ENCODE data around the gene TLCD3A. TPM values are rescaled to one million over a fixed set of nuclear protein-coding genes. Genes with fewer than 3 reads are reported as not detected.

Gene TLCD3A
- total and polyA plus RNA-seq, 2 of the 4 experiments (the other 2 are of a cell fraction), result 15.2 to 35.0 TPM

DNA sequence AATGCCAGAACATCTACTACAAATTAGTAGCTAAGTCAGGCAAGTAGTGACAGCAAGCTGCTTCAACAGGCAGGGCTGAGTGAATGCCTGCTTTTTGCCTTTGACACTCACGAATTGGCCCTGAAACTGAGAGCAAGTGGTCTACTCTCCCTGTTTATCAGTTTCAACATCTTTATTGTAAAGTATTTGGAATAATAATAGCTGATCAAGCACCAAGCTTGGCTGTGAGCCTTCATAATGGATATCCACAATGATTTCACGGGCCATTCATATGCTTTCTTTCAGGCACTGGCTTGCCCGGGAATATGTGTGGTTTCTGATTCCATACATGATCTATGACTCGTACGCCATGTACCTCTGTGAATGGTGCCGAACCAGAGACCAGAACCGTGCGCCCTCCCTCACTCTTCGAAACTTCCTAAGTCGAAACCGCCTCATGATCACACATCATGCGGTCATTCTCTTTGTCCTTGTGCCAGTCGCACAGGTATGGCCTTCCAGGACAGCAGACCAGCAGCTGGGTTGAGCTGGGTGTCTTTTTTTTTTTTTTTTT lies 5.2 kb downstream of the TLCD3A start:
- ATAC-seq (ENCODE audit: low read depth) (no peak), DNase-seq (no peak)
- Histone ChIP-seq H3K18ac (ENCODE audit: low read depth, low read length) (no peak overlapping the region), H3K4me1 (ENCODE audit: control insufficient read depth, insufficient read depth, low read length) (peaks cover 3% of the 10 kb centered on the region), H4K5ac (ENCODE audit: low read depth, low read length) (no peak overlapping the region), H2BK120ac (ENCODE audit: low read depth, low read length) (no peak overlapping the region), H3K9ac (ENCODE audit: low read depth, low read length) (no peak overlapping the region), H4K91ac (ENCODE audit: insufficient read depth, low read depth, low read length) (no peak overlapping the region), H3K9me3 (ENCODE audit: control insufficient read depth, insufficient read depth, low read length) (no peaks in the 10 kb centered on the region), H4K8ac (ENCODE audit: low read depth in 2 of 2, low read length in 2 of 2) (no peak overlapping the region), H3K27me3 (ENCODE audit: control insufficient read depth, insufficient read depth, low read length) (no peaks in the 10 kb centered on the region), H3K56ac (ENCODE audit: extremely low read depth, insufficient read depth, low read length) (no peak overlapping the region), H4K20me1 (ENCODE audit: insufficient read depth, low read length) (peaks cover 16% of the 10 kb centered on the region), H2BK20ac (ENCODE audit: low read depth, low read length) (no peak overlapping the region), H3K79me1 (ENCODE audit: low read depth in 1 of 2, low read length in 2 of 2) (peaks cover 37 to 77% of the 10 kb centered on the region in 2 experiments), H3K27ac (ENCODE audit: insufficient read depth, low read length) (no peak overlapping the region), H2BK5ac (ENCODE audit: low read depth, low read length, poor library complexity, severe bottlenecking) (no peak overlapping the region), H2AK5ac (ENCODE audit: low read depth, low read length) (no peak overlapping the region), H3K4me2 (ENCODE audit: low read depth, low read length) (no peak overlapping the region), H3K4ac (ENCODE audit: low read depth, low read length) (no peak overlapping the region), H2BK15ac (ENCODE audit: low read depth, low read length) (no peak overlapping the region), H3K23ac (ENCODE audit: low read depth, low read length) (no peak overlapping the region), H2AFZ (replicated peaks; ENCODE audit: low read length, poor library complexity) (no peak overlapping the region), H3K36me3 (ENCODE audit: control insufficient read depth, insufficient read depth, low read length) (peaks cover 35% of the 10 kb centered on the region), H3K14ac (replicated peaks; ENCODE audit: low read depth, low read length) (no peak overlapping the region), H2AK9ac (replicated peaks; ENCODE audit: low read depth, low read length, poor library complexity) (no peak overlapping the region), H3K9me1 (ENCODE audit: insufficient read depth, low read length) (peaks cover 8% of the 10 kb centered on the region; the same call in 1 of the 2 replicates), H3K4me3 (ENCODE audit: insufficient read depth, low read depth, low read length) (no peak overlapping the region)
- intact Hi-C loops (cut with micrococcal nuclease) (no loop called here), in situ Hi-C loops (cut with MboI; ENCODE audit: low sequenced_read_pairs) (no loop called here), dilution Hi-C loops (cut with HindIII; ENCODE audit: low sequenced_read_pairs, unreplicated experiment) (no loop called here)
- WGBS, 2 experiments (ENCODE audit: extremely low coverage in 2 of 2, insufficient read length in 1 of 2), result 90% methylated on average over 6 of the region's 13 CpGs; no CpG with 5 or more reads in 1 of the 2 experiments
- TF ChIP-seq RFX5 (IDR thresholded peaks at IDR 0.05; ENCODE audit: low read depth, low read length) (no peak), NFE2L2 (IDR thresholded peaks at IDR 0.05; ENCODE audit: low read depth, low read length) (no peak), CHD1 (IDR thresholded peaks at IDR 0.05; ENCODE audit: low read depth, low read length) (no peak), RAD21 (IDR thresholded peaks at IDR 0.05; ENCODE audit: low read length) (no peak), RCOR1 (IDR thresholded peaks at IDR 0.05; ENCODE audit: insufficient replicate concordance, low read length) (no peak), CEBPB (IDR thresholded peaks at IDR 0.05; ENCODE audit: low read depth, low read length) (no peak)
- CTCF ChIA-PET, result no interaction called here
- no TSS peak for BruUV-seq (replicated peaks)
- POLR2A ChIA-PET (ENCODE audit: unreplicated experiment), result no interaction called here
